ENCODE results near the gene BNIP5. TPM values are rescaled to one million over a fixed set of nuclear protein-coding genes. Genes with fewer than 3 reads are reported as not detected.
A peak's percentile ranks its signal among the peaks of the same experiment; 100 is the strongest.

Gene BNIP5
- total RNA-seq, 1 experiment from 2014 or later: not detected

DNA sequence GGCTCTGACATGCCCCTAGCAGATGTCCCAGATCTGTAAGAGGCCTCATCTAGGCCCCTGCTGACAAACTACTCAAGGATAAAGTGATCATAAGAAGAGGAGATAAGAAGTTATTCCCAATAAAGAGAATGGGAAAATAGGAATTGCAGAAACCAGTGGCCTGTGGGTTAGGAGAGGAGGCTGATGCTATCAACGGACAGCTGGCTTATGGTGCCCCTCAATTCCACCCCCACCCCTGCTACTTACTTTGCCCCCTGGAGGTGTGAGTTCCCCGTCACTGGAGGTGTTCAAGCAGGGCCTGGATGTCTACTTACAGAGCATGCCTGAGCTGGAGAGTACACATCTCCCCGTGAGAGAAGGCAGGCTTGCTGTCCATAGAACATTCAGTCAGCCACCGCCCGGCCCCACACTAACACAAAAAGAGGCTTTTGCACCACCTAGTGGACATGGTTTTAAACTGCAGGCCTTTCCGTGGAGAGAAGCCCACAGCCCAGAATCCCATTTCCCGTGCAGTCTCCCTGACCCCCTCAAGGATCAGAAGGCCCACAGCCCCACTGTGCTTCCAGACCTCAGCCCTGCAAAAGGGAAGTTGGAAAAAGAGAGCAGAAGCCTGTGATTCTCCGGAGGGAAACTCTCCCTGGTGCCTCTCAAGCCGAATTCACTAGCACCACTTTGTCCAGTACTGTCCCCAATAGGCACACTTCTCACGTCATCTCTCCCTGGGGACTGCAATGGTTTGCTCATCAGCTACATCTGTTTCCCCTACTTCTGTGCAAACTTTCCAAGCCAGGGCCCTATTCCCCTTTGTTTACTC, 23.8 kb upstream of the BNIP5 start:
- Mint-ChIP-seq H3K36me3 (no peaks in the 10 kb centered on the region), H3K27me3 (ENCODE audit: low read depth) (no peaks in the 10 kb centered on the region; the same call in 1 of the 2 replicates), H3K4me1 (no peaks in the 10 kb centered on the region), H3K4me3 (no peak overlapping the region), H3K9me3 (no peaks in the 10 kb centered on the region), H3K27ac (no peak overlapping the region)
- DNase-seq (ENCODE audit: low spot score) (peak; percentile 77), ATAC-seq (peak; percentile 96)
- ChIA-PET POLR2A (interaction anchor here (0.5 to 1.4 kb wide), 2 partner anchors 20 to 156 kb away, joined by 3 to 4 read pairs; no protein-coding TSS in a partner anchor), CTCF (interaction anchor here (0.5 to 6.0 kb wide), 23 partner anchors 8 to 465 kb away, joined by 3 to 52 read pairs (median 4); no protein-coding TSS in a partner anchor)
- TF ChIP-seq, protein P1, sequence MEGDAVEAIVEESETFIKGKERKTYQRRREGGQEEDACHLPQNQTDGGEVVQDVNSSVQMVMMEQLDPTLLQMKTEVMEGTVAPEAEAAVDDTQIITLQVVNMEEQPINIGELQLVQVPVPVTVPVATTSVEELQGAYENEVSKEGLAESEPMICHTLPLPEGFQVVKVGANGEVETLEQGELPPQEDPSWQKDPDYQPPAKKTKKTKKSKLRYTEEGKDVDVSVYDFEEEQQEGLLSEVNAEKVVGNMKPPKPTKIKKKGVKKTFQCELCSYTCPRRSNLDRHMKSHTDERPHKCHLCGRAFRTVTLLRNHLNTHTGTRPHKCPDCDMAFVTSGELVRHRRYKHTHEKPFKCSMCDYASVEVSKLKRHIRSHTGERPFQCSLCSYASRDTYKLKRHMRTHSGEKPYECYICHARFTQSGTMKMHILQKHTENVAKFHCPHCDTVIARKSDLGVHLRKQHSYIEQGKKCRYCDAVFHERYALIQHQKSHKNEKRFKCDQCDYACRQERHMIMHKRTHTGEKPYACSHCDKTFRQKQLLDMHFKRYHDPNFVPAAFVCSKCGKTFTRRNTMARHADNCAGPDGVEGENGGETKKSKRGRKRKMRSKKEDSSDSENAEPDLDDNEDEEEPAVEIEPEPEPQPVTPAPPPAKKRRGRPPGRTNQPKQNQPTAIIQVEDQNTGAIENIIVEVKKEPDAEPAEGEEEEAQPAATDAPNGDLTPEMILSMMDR (IDR thresholded peaks at IDR 0.05): peak; percentile 67
- no peak for TF ChIP-seq NFATC4 (CRISPR knock-in tag; IDR thresholded peaks at IDR 0.05)
- no peak for TF ChIP-seq RELA (CRISPR knock-in tag; IDR thresholded peaks at IDR 0.05; ENCODE audit: borderline replicate concordance)
- TF ChIP-seq NFYB (CRISPR knock-in tag; conservative IDR thresholded peaks at IDR 0.05; ENCODE audit: low read depth): no peak
- TF ChIP-seq, protein P2, sequence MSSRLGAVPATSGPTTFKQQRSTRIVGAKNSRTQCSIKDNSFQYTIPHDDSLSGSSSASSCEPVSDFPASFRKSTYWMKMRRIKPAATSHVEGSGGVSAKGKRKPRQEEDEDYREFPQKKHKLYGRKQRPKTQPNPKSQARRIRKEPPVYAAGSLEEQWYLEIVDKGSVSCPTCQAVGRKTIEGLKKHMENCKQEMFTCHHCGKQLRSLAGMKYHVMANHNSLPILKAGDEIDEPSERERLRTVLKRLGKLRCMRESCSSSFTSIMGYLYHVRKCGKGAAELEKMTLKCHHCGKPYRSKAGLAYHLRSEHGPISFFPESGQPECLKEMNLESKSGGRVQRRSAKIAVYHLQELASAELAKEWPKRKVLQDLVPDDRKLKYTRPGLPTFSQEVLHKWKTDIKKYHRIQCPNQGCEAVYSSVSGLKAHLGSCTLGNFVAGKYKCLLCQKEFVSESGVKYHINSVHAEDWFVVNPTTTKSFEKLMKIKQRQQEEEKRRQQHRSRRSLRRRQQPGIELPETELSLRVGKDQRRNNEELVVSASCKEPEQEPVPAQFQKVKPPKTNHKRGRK (CRISPR knock-in tag; IDR thresholded peaks at IDR 0.05; ENCODE audit: borderline replicate concordance): no peak
- TF ChIP-seq TEAD1 (CRISPR knock-in tag; IDR thresholded peaks at IDR 0.05): no peak

DNA sequence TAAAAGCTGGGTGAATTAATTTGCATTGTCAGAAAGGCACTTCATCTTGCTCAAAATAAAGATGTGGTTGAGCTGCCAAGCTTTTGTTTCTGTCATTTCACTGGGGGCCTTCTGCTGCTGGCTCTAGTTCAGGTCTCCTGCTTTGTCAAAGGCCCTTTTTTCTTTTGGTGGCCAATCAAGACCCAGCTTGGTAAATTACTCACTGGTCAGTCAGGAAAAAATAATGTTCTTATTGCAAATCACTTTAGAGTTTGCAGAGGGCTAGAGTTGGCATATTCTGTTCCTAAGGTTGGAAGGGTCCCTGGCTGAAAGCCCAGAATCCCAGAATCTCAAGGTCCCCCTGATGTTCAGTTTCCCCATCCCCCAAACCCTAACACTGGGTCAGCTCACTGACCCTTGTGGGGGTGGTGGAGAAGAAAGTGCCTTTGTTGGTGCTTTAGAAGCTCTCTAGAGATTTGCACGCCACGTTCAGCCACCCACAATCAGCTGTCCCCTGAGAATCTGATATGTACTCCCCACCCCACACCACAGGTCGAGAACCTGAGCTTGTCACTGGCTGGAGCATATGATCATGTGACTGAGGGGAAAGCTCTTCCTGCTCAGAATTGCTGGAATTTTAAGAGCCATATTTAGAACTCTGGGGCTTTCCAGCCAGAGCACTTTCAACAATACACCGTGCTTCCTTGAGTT, 21.7 kb upstream of the BNIP5 start:
- Mint-ChIP-seq H3K36me3 (no peaks in the 10 kb centered on the region), H3K27ac (no peak overlapping the region), H3K9me3 (peaks cover 4% of the 10 kb centered on the region), H3K27me3 (ENCODE audit: low read depth) (no peaks in the 10 kb centered on the region; the same call in 1 of the 2 replicates), H3K4me1 (no peaks in the 10 kb centered on the region), H3K4me3 (no peak overlapping the region)
- POLR2A ChIA-PET: no interaction called here
- DNase-seq (ENCODE audit: low spot score): no peak
- CTCF ChIA-PET: interaction anchor here (0.6 to 2.2 kb wide), 7 partner anchors 12 to 219 kb away, joined by 3 to 12 read pairs (median 4); no protein-coding TSS in a partner anchor
- ATAC-seq: no peak
- TF ChIP-seq, protein P3, sequence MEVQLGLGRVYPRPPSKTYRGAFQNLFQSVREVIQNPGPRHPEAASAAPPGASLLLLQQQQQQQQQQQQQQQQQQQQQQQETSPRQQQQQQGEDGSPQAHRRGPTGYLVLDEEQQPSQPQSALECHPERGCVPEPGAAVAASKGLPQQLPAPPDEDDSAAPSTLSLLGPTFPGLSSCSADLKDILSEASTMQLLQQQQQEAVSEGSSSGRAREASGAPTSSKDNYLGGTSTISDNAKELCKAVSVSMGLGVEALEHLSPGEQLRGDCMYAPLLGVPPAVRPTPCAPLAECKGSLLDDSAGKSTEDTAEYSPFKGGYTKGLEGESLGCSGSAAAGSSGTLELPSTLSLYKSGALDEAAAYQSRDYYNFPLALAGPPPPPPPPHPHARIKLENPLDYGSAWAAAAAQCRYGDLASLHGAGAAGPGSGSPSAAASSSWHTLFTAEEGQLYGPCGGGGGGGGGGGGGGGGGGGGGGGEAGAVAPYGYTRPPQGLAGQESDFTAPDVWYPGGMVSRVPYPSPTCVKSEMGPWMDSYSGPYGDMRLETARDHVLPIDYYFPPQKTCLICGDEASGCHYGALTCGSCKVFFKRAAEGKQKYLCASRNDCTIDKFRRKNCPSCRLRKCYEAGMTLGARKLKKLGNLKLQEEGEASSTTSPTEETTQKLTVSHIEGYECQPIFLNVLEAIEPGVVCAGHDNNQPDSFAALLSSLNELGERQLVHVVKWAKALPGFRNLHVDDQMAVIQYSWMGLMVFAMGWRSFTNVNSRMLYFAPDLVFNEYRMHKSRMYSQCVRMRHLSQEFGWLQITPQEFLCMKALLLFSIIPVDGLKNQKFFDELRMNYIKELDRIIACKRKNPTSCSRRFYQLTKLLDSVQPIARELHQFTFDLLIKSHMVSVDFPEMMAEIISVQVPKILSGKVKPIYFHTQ (CRISPR knock-in tag; IDR thresholded peaks at IDR 0.05): no peak
- TF ChIP-seq FOXK1 (CRISPR knock-in tag; IDR thresholded peaks at IDR 0.05) (no peak), HMGA2 (CRISPR knock-in tag; IDR thresholded peaks at IDR 0.05) (no peak), GABPB1 (CRISPR knock-in tag; IDR thresholded peaks at IDR 0.05) (no peak), FOXJ3 (CRISPR knock-in tag; IDR thresholded peaks at IDR 0.05; ENCODE audit: borderline replicate concordance) (no peak), TCF7 (CRISPR knock-in tag; IDR thresholded peaks at IDR 0.05; ENCODE audit: low read depth) (no peak), TEAD4 (CRISPR knock-in tag; IDR thresholded peaks at IDR 0.05) (no peak)
- TF ChIP-seq, protein P4, sequence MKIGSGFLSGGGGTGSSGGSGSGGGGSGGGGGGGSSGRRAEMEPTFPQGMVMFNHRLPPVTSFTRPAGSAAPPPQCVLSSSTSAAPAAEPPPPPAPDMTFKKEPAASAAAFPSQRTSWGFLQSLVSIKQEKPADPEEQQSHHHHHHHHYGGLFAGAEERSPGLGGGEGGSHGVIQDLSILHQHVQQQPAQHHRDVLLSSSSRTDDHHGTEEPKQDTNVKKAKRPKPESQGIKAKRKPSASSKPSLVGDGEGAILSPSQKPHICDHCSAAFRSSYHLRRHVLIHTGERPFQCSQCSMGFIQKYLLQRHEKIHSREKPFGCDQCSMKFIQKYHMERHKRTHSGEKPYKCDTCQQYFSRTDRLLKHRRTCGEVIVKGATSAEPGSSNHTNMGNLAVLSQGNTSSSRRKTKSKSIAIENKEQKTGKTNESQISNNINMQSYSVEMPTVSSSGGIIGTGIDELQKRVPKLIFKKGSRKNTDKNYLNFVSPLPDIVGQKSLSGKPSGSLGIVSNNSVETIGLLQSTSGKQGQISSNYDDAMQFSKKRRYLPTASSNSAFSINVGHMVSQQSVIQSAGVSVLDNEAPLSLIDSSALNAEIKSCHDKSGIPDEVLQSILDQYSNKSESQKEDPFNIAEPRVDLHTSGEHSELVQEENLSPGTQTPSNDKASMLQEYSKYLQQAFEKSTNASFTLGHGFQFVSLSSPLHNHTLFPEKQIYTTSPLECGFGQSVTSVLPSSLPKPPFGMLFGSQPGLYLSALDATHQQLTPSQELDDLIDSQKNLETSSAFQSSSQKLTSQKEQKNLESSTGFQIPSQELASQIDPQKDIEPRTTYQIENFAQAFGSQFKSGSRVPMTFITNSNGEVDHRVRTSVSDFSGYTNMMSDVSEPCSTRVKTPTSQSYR (CRISPR knock-in tag; IDR thresholded peaks at IDR 0.05): no peak
- TF ChIP-seq, protein P5, sequence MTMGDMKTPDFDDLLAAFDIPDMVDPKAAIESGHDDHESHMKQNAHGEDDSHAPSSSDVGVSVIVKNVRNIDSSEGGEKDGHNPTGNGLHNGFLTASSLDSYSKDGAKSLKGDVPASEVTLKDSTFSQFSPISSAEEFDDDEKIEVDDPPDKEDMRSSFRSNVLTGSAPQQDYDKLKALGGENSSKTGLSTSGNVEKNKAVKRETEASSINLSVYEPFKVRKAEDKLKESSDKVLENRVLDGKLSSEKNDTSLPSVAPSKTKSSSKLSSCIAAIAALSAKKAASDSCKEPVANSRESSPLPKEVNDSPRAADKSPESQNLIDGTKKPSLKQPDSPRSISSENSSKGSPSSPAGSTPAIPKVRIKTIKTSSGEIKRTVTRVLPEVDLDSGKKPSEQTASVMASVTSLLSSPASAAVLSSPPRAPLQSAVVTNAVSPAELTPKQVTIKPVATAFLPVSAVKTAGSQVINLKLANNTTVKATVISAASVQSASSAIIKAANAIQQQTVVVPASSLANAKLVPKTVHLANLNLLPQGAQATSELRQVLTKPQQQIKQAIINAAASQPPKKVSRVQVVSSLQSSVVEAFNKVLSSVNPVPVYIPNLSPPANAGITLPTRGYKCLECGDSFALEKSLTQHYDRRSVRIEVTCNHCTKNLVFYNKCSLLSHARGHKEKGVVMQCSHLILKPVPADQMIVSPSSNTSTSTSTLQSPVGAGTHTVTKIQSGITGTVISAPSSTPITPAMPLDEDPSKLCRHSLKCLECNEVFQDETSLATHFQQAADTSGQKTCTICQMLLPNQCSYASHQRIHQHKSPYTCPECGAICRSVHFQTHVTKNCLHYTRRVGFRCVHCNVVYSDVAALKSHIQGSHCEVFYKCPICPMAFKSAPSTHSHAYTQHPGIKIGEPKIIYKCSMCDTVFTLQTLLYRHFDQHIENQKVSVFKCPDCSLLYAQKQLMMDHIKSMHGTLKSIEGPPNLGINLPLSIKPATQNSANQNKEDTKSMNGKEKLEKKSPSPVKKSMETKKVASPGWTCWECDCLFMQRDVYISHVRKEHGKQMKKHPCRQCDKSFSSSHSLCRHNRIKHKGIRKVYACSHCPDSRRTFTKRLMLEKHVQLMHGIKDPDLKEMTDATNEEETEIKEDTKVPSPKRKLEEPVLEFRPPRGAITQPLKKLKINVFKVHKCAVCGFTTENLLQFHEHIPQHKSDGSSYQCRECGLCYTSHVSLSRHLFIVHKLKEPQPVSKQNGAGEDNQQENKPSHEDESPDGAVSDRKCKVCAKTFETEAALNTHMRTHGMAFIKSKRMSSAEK (CRISPR knock-in tag; IDR thresholded peaks at IDR 0.05; ENCODE audit: borderline replicate concordance): no peak
- TF ChIP-seq, protein P6, sequence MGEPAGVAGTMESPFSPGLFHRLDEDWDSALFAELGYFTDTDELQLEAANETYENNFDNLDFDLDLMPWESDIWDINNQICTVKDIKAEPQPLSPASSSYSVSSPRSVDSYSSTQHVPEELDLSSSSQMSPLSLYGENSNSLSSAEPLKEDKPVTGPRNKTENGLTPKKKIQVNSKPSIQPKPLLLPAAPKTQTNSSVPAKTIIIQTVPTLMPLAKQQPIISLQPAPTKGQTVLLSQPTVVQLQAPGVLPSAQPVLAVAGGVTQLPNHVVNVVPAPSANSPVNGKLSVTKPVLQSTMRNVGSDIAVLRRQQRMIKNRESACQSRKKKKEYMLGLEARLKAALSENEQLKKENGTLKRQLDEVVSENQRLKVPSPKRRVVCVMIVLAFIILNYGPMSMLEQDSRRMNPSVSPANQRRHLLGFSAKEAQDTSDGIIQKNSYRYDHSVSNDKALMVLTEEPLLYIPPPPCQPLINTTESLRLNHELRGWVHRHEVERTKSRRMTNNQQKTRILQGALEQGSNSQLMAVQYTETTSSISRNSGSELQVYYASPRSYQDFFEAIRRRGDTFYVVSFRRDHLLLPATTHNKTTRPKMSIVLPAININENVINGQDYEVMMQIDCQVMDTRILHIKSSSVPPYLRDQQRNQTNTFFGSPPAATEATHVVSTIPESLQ (CRISPR knock-in tag; IDR thresholded peaks at IDR 0.05): no peak
